ENCODE data around the gene ACSM4. TPM values are rescaled to one million over a fixed set of nuclear protein-coding genes. Genes with fewer than 3 reads are reported as not detected.
"Not testable (repeated sequence)": the region's sequence is repeated elsewhere in the genome, so short reads cannot be mapped to it uniquely, and the experiment has no call there.

ACSM4 gene
- not detected in 2 replicates for total RNA-seq (2014; rRNA removed; shearing (Covaris generic))

- DNase-seq (ENCODE audit: low read depth) = no peak
Observed at GRCh38 chr12:7303772-7304171, at the start of gene ACSM4. Gene ACSM4 (plus strand): TSS chr12:7304072. CDS start chr12:7304332, 260 bp downstream.

- DNase-seq (ENCODE audit: low read depth) = no peak
Observed at GRCh38 chr12:7259060-7259459, 44.8 kb upstream of the ACSM4 start.

- DNase-seq (ENCODE audit: low read depth) = no peak
Observed at GRCh38 chr12:7264538-7264937, 39.3 kb upstream of the ACSM4 start.

GRCh38 chr12:7265251-7265650 is 38.6 kb upstream of the ACSM4 start:
- peak; percentile 62 for DNase-seq (ENCODE audit: low read depth)

GRCh38 chr12:7269273-7269672 is 34.6 kb upstream of the ACSM4 start:
- peak; percentile 41 for DNase-seq (ENCODE audit: low read depth)

- DNase-seq (ENCODE audit: low read depth) = no peak
Observed at GRCh38 chr12:7271893-7272514, 31.9 kb upstream of the ACSM4 start.

- not testable (repeated sequence) for DNase-seq (ENCODE audit: low read depth)
Observed at GRCh38 chr12:7275482-7275881, 28.4 kb upstream of the ACSM4 start.

GRCh38 chr12:7282844-7283243 is 21.0 kb upstream of the ACSM4 start:
- DNase-seq (ENCODE audit: low read depth) = no peak

- peak; percentile 5 for DNase-seq (ENCODE audit: low read depth)
Observed at GRCh38 chr12:7289743-7290142, 14.1 kb upstream of the ACSM4 start.

GRCh38 chr12:7290588-7290987 is 13.3 kb upstream of the ACSM4 start:
- DNase-seq (ENCODE audit: low read depth) = not testable (repeated sequence)

- no peak for DNase-seq (ENCODE audit: low read depth)
Observed at GRCh38 chr12:7292300-7292699, 11.6 kb upstream of the ACSM4 start.

- no peak for DNase-seq (ENCODE audit: low read depth)
Observed at GRCh38 chr12:7293670-7294069, 10.2 kb upstream of the ACSM4 start.

- DNase-seq (ENCODE audit: low read depth) = no peak
Observed at GRCh38 chr12:7295529-7295928, 8.3 kb upstream of the ACSM4 start.

GRCh38 chr12:7297865-7298264 is 6.0 kb upstream of the ACSM4 start:
- no peak for DNase-seq (ENCODE audit: low read depth)

GRCh38 chr12:7302266-7302986 is 1.4 kb upstream of the ACSM4 start:
- DNase-seq (ENCODE audit: low read depth) = no peak

- DNase-seq (ENCODE audit: low read depth) = peak; percentile 22
Observed at GRCh38 chr12:7303230-7303629, 642 bp upstream of the ACSM4 start.

- DNase-seq (ENCODE audit: low read depth) = no peak
Observed at GRCh38 chr12:7304456-7304855, 584 bp downstream of the ACSM4 start.

GRCh38 chr12:7310070-7310469 is 6.2 kb downstream of the ACSM4 start:
- DNase-seq (ENCODE audit: low read depth) = no peak

GRCh38 chr12:7319930-7320329 is 16.1 kb downstream of the ACSM4 start:
- DNase-seq (ENCODE audit: low read depth) = peak; percentile 9

- DNase-seq (ENCODE audit: low read depth) = no peak
Observed at GRCh38 chr12:7321624-7322023, 17.8 kb downstream of the ACSM4 start.

- DNase-seq (ENCODE audit: low read depth) = no peak
Observed at GRCh38 chr12:7322599-7322998, 18.7 kb downstream of the ACSM4 start.

GRCh38 chr12:7324176-7324575 is 20.3 kb downstream of the ACSM4 start:
- no peak for DNase-seq (ENCODE audit: low read depth)

- peak; percentile 33 for DNase-seq (ENCODE audit: low read depth)
Observed at GRCh38 chr12:7327918-7328317, 24.0 kb downstream of the ACSM4 start.
